NCI-H526 treated with DMSO at 0.1 percent for 48 hours (cell line): Measurements from ENCODE around the gene ACBD6.
A peak's percentile ranks its signal among the peaks of the same experiment; 100 is the strongest.

Experiments
- DNase-seq: peaks from one replicate; lab custom pipeline; 2025; lab: John Stamatoyannopoulos, UW

Gene ACBD6

GRCh38 chr1:180295999-180296398, 206.4 kb downstream of the ACBD6 start:
- no peak for DNase-seq

- DNase-seq = no peak
These were observed 207.7 kb downstream of the ACBD6 start for GRCh38 chr1:180294711-180295110.

GRCh38 chr1:180291004-180291403, 211.4 kb downstream of the ACBD6 start:
- DNase-seq = no peak

- no peak for DNase-seq
These were observed 211.9 kb downstream of the ACBD6 start for GRCh38 chr1:180290265-180291001.

- no peak for DNase-seq
These were observed 213.4 kb downstream of the ACBD6 start for GRCh38 chr1:180288940-180289339.

GRCh38 chr1:180287988-180288705, 214.2 kb downstream of the ACBD6 start:
- DNase-seq = no peak

- DNase-seq = no peak
These were observed 216.0 kb downstream of the ACBD6 start for GRCh38 chr1:180286417-180286816.

- no peak for DNase-seq
These were observed 219.3 kb downstream of the ACBD6 start for GRCh38 chr1:180283098-180283497.

- DNase-seq = no peak
These were observed 219.9 kb downstream of the ACBD6 start for GRCh38 chr1:180282401-180283044.

- DNase-seq = no peak
These were observed 220.9 kb downstream of the ACBD6 start for GRCh38 chr1:180281490-180281889.

GRCh38 chr1:180280617-180281016, 221.8 kb downstream of the ACBD6 start:
- no peak for DNase-seq

- no peak for DNase-seq
These were observed 222.7 kb downstream of the ACBD6 start for GRCh38 chr1:180279651-180280050.

- peak; percentile 44 for DNase-seq
These were observed 223.6 kb downstream of the ACBD6 start for GRCh38 chr1:180278596-180279395.

GRCh38 chr1:180278194-180278515, 224.2 kb downstream of the ACBD6 start:
- no peak for DNase-seq

GRCh38 chr1:180277476-180278193, 224.7 kb downstream of the ACBD6 start:
- DNase-seq = no peak

GRCh38 chr1:180275726-180276125, 226.7 kb downstream of the ACBD6 start:
- no peak for DNase-seq

- no peak for DNase-seq
These were observed 228.2 kb downstream of the ACBD6 start for GRCh38 chr1:180274221-180274620.

- no peak for DNase-seq
These were observed 229.3 kb downstream of the ACBD6 start for GRCh38 chr1:180273066-180273465.

GRCh38 chr1:180272395-180272794, 230.0 kb downstream of the ACBD6 start:
- DNase-seq = no peak

- DNase-seq = no peak
These were observed 230.8 kb downstream of the ACBD6 start for GRCh38 chr1:180271272-180272255.
